Panc1 (cell line): Measurements from ENCODE around the gene PSENEN. TPM values are rescaled to one million over a fixed set of nuclear protein-coding genes. Genes with fewer than 3 reads are reported as not detected.

Experiments
- ATAC-seq: fragments of 200-7000 bp; cut with Tn5 transposase; 2 replicates; pipeline ENCODE4 v1.9.1; 2020; ENCODE audit warnings: mild to moderate bottlenecking, moderate library complexity
- BruUV-seq: library from RNA; stranded (reverse); fragments of 400-500 nt; replicated peaks from 2 replicates; lab custom pipeline; 2021; lab: Mats Ljungman, UMichigan
- CTCF ChIA-PET: fragments of 300-600 bp; sonication (Branson Sonifier 250); formaldehyde crosslinking; loops from one replicate; lab custom pipeline; 2022; ENCODE audit warnings: antibody characterized with exemption; lab: Charles Lee
- POLR2A ChIA-PET: fragments of 300-600 bp; sonication (Branson Sonifier 250); formaldehyde crosslinking; loops from one replicate; lab custom pipeline; 2022; ENCODE audit warnings: antibody characterized with exemption; lab: Charles Lee
- DNase-seq: peaks from one replicate; pipeline ENCODE4 v3.0.0-alpha.2; 2010; ENCODE audit warnings: low read depth, low spot score
- H3K27ac ChIP-seq: 2 replicates; pipeline ENCODE4 v1.5.1; 2011; ENCODE audit warnings: mild to moderate bottlenecking, low read length, inconsistent platforms
- H3K27me3 ChIP-seq: fragments of 200-500 bp; sonication (Bioruptor generic); 2 replicates; pipeline ENCODE4 v1.6.0; 2014; ENCODE audit warnings: low read length, inconsistent platforms; ENCODE audit not compliant: control insufficient read depth, insufficient read depth
- H3K36me3 ChIP-seq: fragments of 200-500 bp; sonication (Bioruptor generic); 2 replicates; pipeline ENCODE4 v1.5.1; 2014; ENCODE audit warnings: inconsistent platforms, mild to moderate bottlenecking, low read length, moderate library complexity; ENCODE audit not compliant: control insufficient read depth, insufficient read depth
- H3K4me1 ChIP-seq: 2 replicates; pipeline ENCODE4 v1.5.1; 2011; ENCODE audit warnings: inconsistent platforms, mild to moderate bottlenecking, low read length, moderate library complexity; ENCODE audit not compliant: control insufficient read depth, insufficient read depth
- H3K4me3 ChIP-seq, 2 experiments: 2 replicates each; pipeline ENCODE4 v1.5.1; 2011 to 2012; ENCODE audit warnings: low read depth in 2 of 2, low read length in 2 of 2, mild to moderate bottlenecking in 2 of 2, inconsistent platforms in 1 of 2, moderate library complexity in 1 of 2
- H3K9me3 ChIP-seq: fragments of 200-500 bp; sonication (Bioruptor generic); 2 replicates; pipeline ENCODE4 v1.5.1; 2014; ENCODE audit warnings: low read depth, mild to moderate bottlenecking, inconsistent platforms, low read length, moderate library complexity; ENCODE audit not compliant: control insufficient read depth, insufficient read depth
- CTCF ChIP-seq: fragments of 450-650 bp; IDR thresholded peaks from 2 replicates; pipeline ENCODE4 v1.5.1; 2017; ENCODE audit warnings: mild to moderate bottlenecking
- POLR2AphosphoS5 ChIP-seq: IDR thresholded peaks from 2 replicates; pipeline ENCODE4 v1.6.1; 2012; ENCODE audit warnings: mild to moderate bottlenecking, low read depth, low read length, moderate library complexity
- REST ChIP-seq, 2 experiments: IDR thresholded peaks; 2 replicates each; pipeline ENCODE4 v1.6.1; 2011 to 2012; ENCODE audit warnings: low read depth in 2 of 2, control low read depth in 1 of 2, low read length in 1 of 2, mild to moderate bottlenecking in 1 of 2, moderate library complexity in 1 of 2; ENCODE audit not compliant: insufficient read depth in 1 of 2
- SIN3A ChIP-seq: IDR thresholded peaks from 2 replicates; pipeline ENCODE4 v1.6.1; 2012; ENCODE audit warnings: low read depth, mild to moderate bottlenecking, low read length, moderate library complexity, borderline replicate concordance; ENCODE audit not compliant: insufficient read depth
- TCF7L2 ChIP-seq: IDR thresholded peaks from 2 replicates; pipeline ENCODE4 v1.6.1; 2011; ENCODE audit warnings: mild to moderate bottlenecking, low read depth, low read length, inconsistent platforms
- in situ Hi-C: cut with HindIII; loops from 2 replicates; pipeline ENCODE4 v1.10.0; 2016; ENCODE audit warnings: low sequenced_read_pairs, low pct_unique_long_range_greater_than_20kb
- intact Hi-C: fragments of 100-400 bp; cut with micrococcal nuclease; formaldehyde crosslinking; loops from one replicate; pipeline ENCODE4 v1.10.0; 2022; ENCODE audit not compliant: unreplicated experiment
- total RNA-seq: library from RNA; stranded (reverse); gene quantifications from one replicate; pipeline ENCODE4 v1.2.1, GENCODE V29; 2021; ENCODE audit not compliant: unreplicated experiment

PSENEN gene
- total RNA-seq, 1 experiment from 2014 or later: 169 TPM

- in situ Hi-C loops (no loop called here), intact Hi-C loops (no loop called here)
- H3K4me3 ChIP-seq: no peak overlapping the region
- ATAC-seq (no peak), DNase-seq (no peak)
- H3K27ac ChIP-seq: no peak overlapping the region
- no peaks in the 10 kb centered on the region for H3K27me3 ChIP-seq
- CTCF ChIA-PET: interaction anchor here (0.6 kb wide), 1 partner anchor 320 kb away, joined by 4 read pairs; no protein-coding TSS in a partner anchor
- H3K9me3 ChIP-seq: no peaks in the 10 kb centered on the region
- TF ChIP-seq CTCF (no peak), SIN3A (no peak), TCF7L2 (no peak), REST (IDR thresholded peaks at IDR 0.05; ENCODE audit: insufficient read depth in 1 of 2, low read depth in 2 of 2, low read length in 1 of 2) (no peak), POLR2AphosphoS5 (no peak)
- POLR2A ChIA-PET: no interaction called here
- BruUV-seq: no TSS peak
- peaks cover 13% of the 10 kb centered on the region for H3K36me3 ChIP-seq
- no peaks in the 10 kb centered on the region for H3K4me1 ChIP-seq
These were observed 12.0 kb upstream of the PSENEN start for GRCh38 chr19:35733180-35734125.

GRCh38 chr19:35734273-35734672 is 11.2 kb upstream of the PSENEN start:
- intact Hi-C loops: no loop called here
- peaks cover 11% of the 10 kb centered on the region for H3K36me3 ChIP-seq
- in situ Hi-C loops: no loop called here
- ChIA-PET CTCF (no interaction called here), POLR2A (no interaction called here)
- ATAC-seq (no peak), DNase-seq (no peak)
- TF ChIP-seq CTCF: no peak
- no peak for TF ChIP-seq POLR2AphosphoS5
- no peak for TF ChIP-seq REST (IDR thresholded peaks at IDR 0.05; ENCODE audit: insufficient read depth in 1 of 2, low read depth in 2 of 2, low read length in 1 of 2)
- no peak for TF ChIP-seq SIN3A
- no peak for TF ChIP-seq TCF7L2
- no peaks in the 10 kb centered on the region for H3K9me3 ChIP-seq
- H3K27me3 ChIP-seq: no peaks in the 10 kb centered on the region
- no peak overlapping the region for H3K4me3 ChIP-seq
- no peak overlapping the region for H3K27ac ChIP-seq
- BruUV-seq: no TSS peak
- no peaks in the 10 kb centered on the region; the same call in 1 of the 2 replicates for H3K4me1 ChIP-seq
